Astrocyte (in vitro differentiated cells and primary cell): ENCODE results near the gene NFIA.

ENCODE experiments used
- EZH2 ChIP-seq: IDR thresholded peaks from 2 replicates; pipeline ENCODE4 v1.6.1; 2012; ENCODE audit warnings: mild to moderate bottlenecking, low read length, inconsistent platforms; ENCODE audit not compliant: insufficient read depth
- TF ChIP-seq, protein P1 (sequence below): IDR thresholded peaks from 2 replicates; pipeline ENCODE4 v1.5.1; 2011; ENCODE audit warnings: low read depth, mild to moderate bottlenecking, inconsistent platforms, low read length, moderate library complexity; ENCODE audit not compliant: insufficient read depth

DNA sequence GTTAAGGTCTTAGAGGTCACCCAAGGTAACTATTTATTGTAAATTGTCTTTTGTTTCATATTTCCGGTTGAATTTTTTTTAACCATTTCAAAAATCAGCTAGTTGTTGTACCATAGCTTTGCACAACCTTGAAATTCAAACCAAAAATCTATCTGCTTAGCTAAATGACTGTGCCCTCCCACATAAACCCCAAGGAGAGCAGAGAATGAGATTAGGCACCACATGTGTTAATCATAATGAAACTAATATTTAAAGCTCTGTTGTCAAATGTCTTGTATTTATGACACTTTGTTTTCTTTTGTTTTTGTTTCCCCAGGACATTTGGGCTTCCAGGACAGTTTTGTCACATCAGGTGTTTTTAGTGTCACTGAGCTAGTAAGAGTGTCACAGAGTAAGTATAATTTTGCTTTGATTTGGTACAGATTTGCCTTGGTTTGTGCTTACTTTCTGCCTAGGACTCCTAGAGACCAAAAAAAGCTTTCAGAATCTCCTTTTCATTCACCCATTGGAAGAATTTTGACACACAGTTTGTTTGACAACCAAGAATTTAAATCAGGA is 249.9 kb downstream of the NFIA start:
- TF ChIP-seq, protein P1, sequence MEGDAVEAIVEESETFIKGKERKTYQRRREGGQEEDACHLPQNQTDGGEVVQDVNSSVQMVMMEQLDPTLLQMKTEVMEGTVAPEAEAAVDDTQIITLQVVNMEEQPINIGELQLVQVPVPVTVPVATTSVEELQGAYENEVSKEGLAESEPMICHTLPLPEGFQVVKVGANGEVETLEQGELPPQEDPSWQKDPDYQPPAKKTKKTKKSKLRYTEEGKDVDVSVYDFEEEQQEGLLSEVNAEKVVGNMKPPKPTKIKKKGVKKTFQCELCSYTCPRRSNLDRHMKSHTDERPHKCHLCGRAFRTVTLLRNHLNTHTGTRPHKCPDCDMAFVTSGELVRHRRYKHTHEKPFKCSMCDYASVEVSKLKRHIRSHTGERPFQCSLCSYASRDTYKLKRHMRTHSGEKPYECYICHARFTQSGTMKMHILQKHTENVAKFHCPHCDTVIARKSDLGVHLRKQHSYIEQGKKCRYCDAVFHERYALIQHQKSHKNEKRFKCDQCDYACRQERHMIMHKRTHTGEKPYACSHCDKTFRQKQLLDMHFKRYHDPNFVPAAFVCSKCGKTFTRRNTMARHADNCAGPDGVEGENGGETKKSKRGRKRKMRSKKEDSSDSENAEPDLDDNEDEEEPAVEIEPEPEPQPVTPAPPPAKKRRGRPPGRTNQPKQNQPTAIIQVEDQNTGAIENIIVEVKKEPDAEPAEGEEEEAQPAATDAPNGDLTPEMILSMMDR = no peak
- TF ChIP-seq EZH2 = no peak
